A673 (cell line): ENCODE results near the gene CCR5.
"Not testable (repeated sequence)": the region's sequence is repeated elsewhere in the genome, so short reads cannot be mapped to it uniquely, and the experiment has no call there.

ENCODE experiments used
- CTCF ChIP-seq: fragments of 300-800, 200-600 bp; sonication (generic); conservative IDR thresholded peaks from 2 replicates; pipeline ENCODE4 v1.5.1; 2017; ENCODE audit warnings: low read depth, mild to moderate bottlenecking, antibody characterized with exemption, low read length, moderate library complexity, mixed read lengths
- EZH2 ChIP-seq: fragments of 200-600 bp; sonication (generic); IDR thresholded peaks from 2 replicates; pipeline ENCODE4 v1.6.1; 2017; ENCODE audit warnings: borderline replicate concordance, low read depth, mild to moderate bottlenecking, mixed read lengths, antibody characterized with exemption, low read length; ENCODE audit not compliant: poor library complexity, severe bottlenecking

DNA sequence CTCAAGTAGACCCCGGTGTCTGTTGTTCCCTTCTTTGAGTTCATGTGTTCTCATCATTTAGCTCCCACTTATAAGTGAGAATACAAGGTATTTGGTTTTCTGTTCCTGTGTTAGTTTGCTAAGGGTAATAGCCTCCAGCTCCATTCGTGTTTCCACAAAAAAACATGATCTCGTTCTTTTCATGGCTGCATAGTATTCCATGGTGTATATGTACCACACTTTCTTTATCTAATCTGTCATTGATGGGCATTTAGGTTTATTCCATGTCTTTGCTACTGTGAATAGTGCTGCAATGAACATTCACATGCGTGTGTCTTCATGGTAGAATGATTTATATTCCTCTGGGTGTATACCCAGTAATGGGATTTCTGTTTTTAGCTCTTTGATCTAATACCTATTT is 32.2 kb downstream of the CCR5 start:
- TF ChIP-seq CTCF, EZH2: not testable (repeated sequence)
